ENCODE measurements around the gene CARD11.

The CARD11 gene

GRCh38 chr7:2953099-2953498 lies 90.6 kb downstream of the CARD11 start:
- no peaks in the 10 kb centered on the region for H3K9me3 ChIP-seq
- H3K36me3 ChIP-seq, result no peaks in the 10 kb centered on the region
- no peak overlapping the region for H3K27ac ChIP-seq
- H3K4me1 ChIP-seq (ENCODE audit: control insufficient read depth in 1 of 2, insufficient read depth in 1 of 2, low read depth in 1 of 2, low read length in 1 of 2), result peaks cover 0 to 13% of the 10 kb centered on the region in 2 experiments
- H3K4me3 ChIP-seq (ENCODE audit: low read depth in 1 of 2, low read length in 1 of 2), result no peak overlapping the region
- no peak for TF ChIP-seq CTCF (IDR thresholded peaks at IDR 0.05)
- H3K27me3 ChIP-seq, result peaks cover 32% of the 10 kb centered on the region

DNA sequence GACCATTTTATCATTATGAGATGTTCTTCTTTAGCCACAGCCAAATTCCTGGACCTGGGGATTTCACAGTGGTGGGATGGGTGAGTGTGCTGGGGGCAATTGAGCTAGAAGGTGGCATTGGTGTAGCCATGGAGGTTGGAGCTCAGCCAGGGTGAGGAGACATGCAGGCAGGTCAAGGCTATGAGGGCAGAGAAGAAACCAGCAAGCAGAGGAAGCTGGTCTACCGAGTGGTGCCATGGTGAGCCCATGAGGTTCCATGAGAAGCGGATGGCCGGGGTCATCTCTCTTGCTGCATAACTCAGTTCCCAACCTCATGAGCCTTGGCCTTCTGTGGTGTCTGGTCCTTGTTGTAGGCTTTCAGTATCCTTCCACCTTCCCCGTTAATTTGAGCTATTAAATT lies 91.4 kb downstream of the CARD11 start:
- Histone ChIP-seq H3K27me3 (peaks cover 31% of the 10 kb centered on the region), H3K4me3 (ENCODE audit: low read depth in 1 of 2, low read length in 1 of 2) (no peak overlapping the region), H3K9me3 (no peaks in the 10 kb centered on the region), H3K4me1 (ENCODE audit: control insufficient read depth in 1 of 2, insufficient read depth in 1 of 2, low read depth in 1 of 2, low read length in 1 of 2) (peaks cover 4 to 16% of the 10 kb centered on the region in 2 experiments), H3K27ac (no peak overlapping the region), H3K36me3 (no peaks in the 10 kb centered on the region)
- TF ChIP-seq CTCF (IDR thresholded peaks at IDR 0.05), result no peak

GRCh38 chr7:2950578-2950977 lies 93.1 kb downstream of the CARD11 start:
- no peak for TF ChIP-seq CTCF (IDR thresholded peaks at IDR 0.05)
- H3K4me1 ChIP-seq (ENCODE audit: control insufficient read depth in 1 of 2, insufficient read depth in 1 of 2, low read depth in 1 of 2, low read length in 1 of 2), result peaks cover 16 to 24% of the 10 kb centered on the region in 2 experiments
- no peaks in the 10 kb centered on the region for H3K9me3 ChIP-seq
- H3K36me3 ChIP-seq, result no peaks in the 10 kb centered on the region
- peaks cover 21% of the 10 kb centered on the region for H3K27me3 ChIP-seq
- H3K27ac ChIP-seq, result no peak overlapping the region
- no peak overlapping the region for H3K4me3 ChIP-seq (ENCODE audit: low read depth in 1 of 2, low read length in 1 of 2)

DNA sequence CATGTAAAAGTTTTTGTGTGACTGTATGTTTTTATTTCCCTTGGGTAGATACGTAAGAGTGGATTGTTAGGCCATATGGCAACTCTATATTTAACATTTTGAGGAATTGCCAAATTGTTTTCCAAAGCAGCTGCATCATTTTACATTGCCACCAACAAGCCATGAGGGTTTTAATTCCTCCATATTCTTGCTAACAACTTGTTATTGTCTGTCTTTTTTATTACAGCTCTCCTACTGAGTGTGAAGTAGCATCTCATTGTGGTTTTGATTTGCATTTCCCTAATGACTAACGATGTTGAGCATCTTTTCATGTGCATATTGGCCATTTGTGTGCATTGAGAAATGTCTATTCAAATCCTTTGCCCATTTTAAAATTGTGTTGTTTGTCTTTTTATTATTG lies 94.9 kb downstream of the CARD11 start:
- Histone ChIP-seq H3K36me3 (no peaks in the 10 kb centered on the region), H3K4me3 (ENCODE audit: low read depth in 1 of 2, low read length in 1 of 2) (no peak overlapping the region), H3K27ac (no peak overlapping the region), H3K27me3 (peaks cover 8% of the 10 kb centered on the region), H3K4me1 (ENCODE audit: control insufficient read depth in 1 of 2, insufficient read depth in 1 of 2, low read depth in 1 of 2, low read length in 1 of 2) (peaks cover 21 to 27% of the 10 kb centered on the region in 2 experiments), H3K9me3 (no peaks in the 10 kb centered on the region)
- TF ChIP-seq CTCF (IDR thresholded peaks at IDR 0.05), result no peak

DNA sequence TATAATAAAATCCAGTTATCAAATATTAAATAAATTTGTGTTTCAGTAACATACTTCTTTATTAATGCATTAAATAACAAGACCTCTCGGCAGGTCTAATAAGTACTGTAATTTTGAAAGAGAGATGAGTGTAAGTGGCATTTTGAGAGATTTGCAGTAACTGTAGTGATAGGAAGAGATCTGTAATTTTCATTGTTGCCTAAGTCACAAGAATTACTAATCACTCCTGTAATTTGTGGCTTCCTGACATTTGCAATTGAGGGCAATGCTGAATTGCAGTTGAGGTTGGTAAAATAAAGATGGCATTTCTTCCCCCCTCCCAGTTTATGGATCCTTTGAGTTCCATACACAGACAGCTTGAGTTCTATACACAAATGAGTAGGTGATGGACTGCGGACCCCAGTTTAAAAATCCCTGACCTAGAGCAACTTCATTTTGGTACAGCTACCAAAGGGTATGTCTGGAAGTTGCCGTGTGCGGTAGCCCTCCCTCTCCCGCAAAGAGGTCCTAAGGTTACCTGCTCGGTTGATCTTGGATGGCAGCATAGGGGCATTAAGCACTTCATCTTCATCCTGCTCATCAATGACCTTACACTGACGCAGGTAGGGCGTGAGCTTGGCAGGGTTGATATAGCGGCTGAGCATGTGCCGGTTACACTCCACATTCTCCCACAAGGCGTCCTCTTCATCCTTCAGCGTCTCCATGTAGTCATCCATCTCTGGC lies 96.4 kb downstream of the CARD11 start:
- Histone ChIP-seq H3K4me1 (ENCODE audit: control insufficient read depth in 1 of 2, insufficient read depth in 1 of 2, low read depth in 1 of 2, low read length in 1 of 2) (peaks cover 21 to 27% of the 10 kb centered on the region in 2 experiments), H3K4me3 (ENCODE audit: low read depth in 1 of 2, low read length in 1 of 2) (no peak overlapping the region), H3K9me3 (no peaks in the 10 kb centered on the region), H3K36me3 (no peaks in the 10 kb centered on the region), H3K27ac (no peak overlapping the region), H3K27me3 (no peaks in the 10 kb centered on the region)
- TF ChIP-seq CTCF (IDR thresholded peaks at IDR 0.05), result no peak
